Thoracic aorta (tissue), 2 donors: ENCODE results near the gene C17orf67. TPM values are rescaled to one million over a fixed set of nuclear protein-coding genes. Genes with fewer than 3 reads are reported as not detected.

Experiments used
- ATAC-seq: fragments of 150-250 bp; one replicate; pipeline ENCODE4 v1.8.0; 2017; ENCODE audit warnings: low read depth; ENCODE audit not compliant: insufficient number of reproducible peaks, low FRiP score
- DNase-seq: peaks from one replicate; pipeline ENCODE4 v3.0.0-alpha.2; 2020; ENCODE audit warnings: low spot score
- H3K27ac ChIP-seq, 2 donors: fragments of 200-600 bp; sonication (generic); 1 replicate in 1 of 2; 2 replicates in 1 of 2; pipeline ENCODE4 v1.5.1; 2016; ENCODE audit warnings: mild to moderate bottlenecking in 2 of 2, moderate library complexity in 2 of 2
- H3K27me3 ChIP-seq: fragments of 200-600 bp; sonication (generic); replicated peaks from 2 replicates; pipeline ENCODE4 v1.6.0; 2016; ENCODE audit warnings: mild to moderate bottlenecking; ENCODE audit not compliant: insufficient read depth
- H3K36me3 ChIP-seq: fragments of 200-600 bp; sonication (generic); one replicate; pipeline ENCODE4 v1.5.1; 2016
- H3K4me1 ChIP-seq, 2 donors: fragments of 200-600 bp; sonication (generic); 1 replicate in 1 of 2; 2 replicates in 1 of 2; pipeline versions ENCODE4 v1.5.1 to v1.6.0; 2016; ENCODE audit warnings: low read depth in 2 of 2, mild to moderate bottlenecking in 1 of 2; ENCODE audit not compliant: control insufficient read depth in 1 of 2
- H3K4me3 ChIP-seq: fragments of 200-600 bp; sonication (generic); 2 replicates; pipeline ENCODE4 v1.5.1; 2016; ENCODE audit warnings: mild to moderate bottlenecking
- H3K9me3 ChIP-seq: fragments of 200-600 bp; sonication (generic); 2 replicates; pipeline ENCODE4 v1.5.1; 2016
- CTCF ChIP-seq: fragments of 200-600 bp; sonication (generic); IDR thresholded peaks from one replicate; pipeline ENCODE4 v1.5.1; 2019; ENCODE audit warnings: antibody characterized with exemption
- total RNA-seq, 2 donors: library from RNA; depleted of rRNA; stranded (reverse); fragments of >200 nt; gene quantifications; one replicate each; pipeline versions ENCODE4 v1.1.0 to v1.2.3, GENCODE V29; 2016

The C17orf67 gene
- total RNA-seq, 2 donors from 2014 or later: 1.3 to 2.4 TPM

DNA sequence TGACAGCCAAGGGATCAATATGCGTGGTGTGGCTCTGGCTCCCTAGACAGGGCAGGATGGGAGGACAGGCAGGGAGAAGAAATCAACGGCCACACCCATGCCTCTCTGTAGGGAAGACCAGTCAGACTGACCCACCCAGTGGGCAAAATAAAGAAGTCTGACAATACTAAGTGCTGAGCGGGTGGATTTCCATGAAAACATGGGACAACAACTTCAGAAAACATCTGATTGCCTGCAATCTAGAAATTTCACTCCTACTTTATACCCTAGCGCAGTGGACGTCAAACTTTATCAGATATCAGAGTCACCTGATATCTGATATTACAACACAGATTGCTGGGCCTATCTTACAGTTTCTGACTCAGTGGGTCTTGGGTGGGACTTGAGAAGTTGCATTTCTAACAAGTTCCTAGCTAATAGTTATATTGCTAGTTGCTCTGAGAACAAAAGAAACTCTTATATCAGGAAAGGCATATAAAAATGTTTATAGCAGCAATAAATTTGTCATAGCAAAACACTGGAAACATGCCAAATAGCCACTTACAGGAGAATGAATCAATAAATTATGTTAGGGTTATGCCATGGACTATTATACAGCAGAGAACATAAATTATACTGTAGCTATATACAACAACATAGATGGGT, 38.4 kb downstream of the C17orf67 start:
- DNase-seq (no peak), ATAC-seq (no peak)
- no peaks in the 10 kb centered on the region for H3K9me3 ChIP-seq
- no peak overlapping the region for H3K4me3 ChIP-seq
- no peaks in the 10 kb centered on the region for H3K36me3 ChIP-seq
- H3K27ac ChIP-seq: no peak overlapping the region
- no peaks in the 10 kb centered on the region for H3K27me3 ChIP-seq
- TF ChIP-seq CTCF: no peak
- no peaks in the 10 kb centered on the region for H3K4me1 ChIP-seq

DNA sequence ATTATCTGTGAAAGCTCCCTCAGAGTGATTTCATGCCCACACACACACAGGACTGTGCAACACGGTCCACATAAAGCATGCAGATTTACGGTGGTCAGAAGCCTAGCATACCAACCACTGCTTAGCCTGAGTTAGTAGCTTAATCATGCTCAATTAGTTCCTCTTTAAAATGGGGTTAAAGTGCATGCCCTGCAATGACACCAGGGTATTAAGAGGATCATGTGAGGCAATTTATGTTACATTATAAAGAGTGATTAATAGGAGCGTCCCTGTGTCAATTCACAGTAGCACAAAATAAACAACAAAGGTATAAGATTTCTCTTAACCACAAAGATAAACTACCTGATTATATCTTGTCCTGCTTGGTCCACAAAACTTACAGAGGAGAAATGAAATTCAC, 39.8 kb downstream of the C17orf67 start:
- no peaks in the 10 kb centered on the region for H3K36me3 ChIP-seq
- ATAC-seq (no peak), DNase-seq (no peak)
- no peak for TF ChIP-seq CTCF
- H3K4me1 ChIP-seq: no peaks in the 10 kb centered on the region
- H3K27me3 ChIP-seq: no peaks in the 10 kb centered on the region
- no peak overlapping the region for H3K4me3 ChIP-seq
- H3K9me3 ChIP-seq: no peaks in the 10 kb centered on the region
- no peak overlapping the region for H3K27ac ChIP-seq

- Histone ChIP-seq H3K27ac (no peak overlapping the region), H3K36me3 (no peaks in the 10 kb centered on the region), H3K27me3 (no peaks in the 10 kb centered on the region), H3K4me1 (no peaks in the 10 kb centered on the region), H3K9me3 (no peaks in the 10 kb centered on the region), H3K4me3 (no peak overlapping the region)
- TF ChIP-seq CTCF: no peak
- ATAC-seq (no peak), DNase-seq (no peak)
These were observed 40.2 kb downstream of the C17orf67 start for GRCh38 chr17:56793531-56793930.

- no peak for TF ChIP-seq CTCF
- no peak overlapping the region for H3K4me3 ChIP-seq
- DNase-seq: no peak
- H3K9me3 ChIP-seq: no peaks in the 10 kb centered on the region
- no peak overlapping the region for H3K27ac ChIP-seq
- no peaks in the 10 kb centered on the region for H3K36me3 ChIP-seq
- no peaks in the 10 kb centered on the region for H3K27me3 ChIP-seq
- ATAC-seq: no peak
- H3K4me1 ChIP-seq: no peaks in the 10 kb centered on the region
These were observed 41.5 kb downstream of the C17orf67 start for GRCh38 chr17:56792267-56792666.

DNA sequence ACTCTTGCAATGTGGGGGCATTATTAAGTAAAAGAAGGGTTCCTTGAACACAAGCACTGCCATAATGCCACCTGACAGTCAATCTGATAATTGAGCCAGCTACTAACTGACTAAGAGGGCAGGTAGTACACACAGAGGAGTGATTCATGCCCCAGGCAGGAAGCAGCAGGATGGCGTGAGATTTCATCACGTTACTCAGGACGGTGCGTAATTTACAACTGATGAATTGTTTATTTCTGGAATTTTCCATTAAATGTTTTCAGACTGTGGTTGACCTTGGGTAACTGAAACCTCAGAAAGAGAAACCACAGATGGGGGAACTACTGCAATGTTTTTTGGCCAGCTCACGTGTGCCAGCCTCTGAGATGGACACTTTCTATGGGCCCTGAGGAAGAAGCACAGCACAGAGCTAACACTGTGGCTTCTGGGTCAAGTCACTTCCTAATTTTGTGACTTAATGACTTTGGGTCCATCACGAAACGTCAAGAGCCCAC, 46.7 kb downstream of the C17orf67 start:
- Histone ChIP-seq H3K27me3 (no peaks in the 10 kb centered on the region), H3K27ac (no peak overlapping the region)
- DNase-seq: no peak

More for the DNA sequence above, 46.7 kb downstream of the C17orf67 start:
- no peaks in the 10 kb centered on the region for H3K36me3 ChIP-seq
- H3K9me3 ChIP-seq: no peaks in the 10 kb centered on the region
- no peak for TF ChIP-seq CTCF
- no peak overlapping the region for H3K4me3 ChIP-seq
- no peaks in the 10 kb centered on the region for H3K4me1 ChIP-seq
- ATAC-seq: no peak
